GM12878 (cell line): ENCODE results near the gene C1QTNF5. TPM values are rescaled to one million over a fixed set of nuclear protein-coding genes. Genes with fewer than 3 reads are reported as not detected.

Experiments used
- ATF7 ChIP-seq: fragments of 450-650 bp; IDR thresholded peaks from 2 replicates; pipeline ENCODE4 v1.6.1; 2016; ENCODE audit warnings: low read depth, mild to moderate bottlenecking
- GATAD2B ChIP-seq: fragments of 450-650 bp; conservative IDR thresholded peaks from 2 replicates; pipeline ENCODE4 v1.6.1; 2017; ENCODE audit warnings: low read depth, mild to moderate bottlenecking, moderate library complexity
- HDAC6 ChIP-seq: fragments of 200-600 bp; sonication (generic); IDR thresholded peaks from one replicate; pipeline ENCODE4 v1.8.0; 2017; ENCODE audit warnings: antibody characterized with exemption; ENCODE audit not compliant: unreplicated experiment
- NR2C1 ChIP-seq: fragments of 450-650 bp; IDR thresholded peaks from 2 replicates; pipeline ENCODE4 v1.6.1; 2017; ENCODE audit warnings: antibody characterized with exemption, mild to moderate bottlenecking, moderate library complexity
- TARDBP ChIP-seq: IDR thresholded peaks from 2 replicates; pipeline ENCODE4 v1.6.1; 2016; ENCODE audit warnings: borderline replicate concordance
- polyA plus RNA-seq, 11 experiments: library from polyadenylated mRNA; depleted of rRNA in 4 of 11; unstranded in 6 of 11; stranded (reverse) in 5 of 11; fragments of >200 nt; fragmentation: Nextera tagmentation in 4 of 11; fragmentation: Illumina TruSeq in 1 of 11; extraction: Ambion mirVana in 4 of 11; extraction: Trizol in 1 of 11; gene quantifications; 1 replicate in 1 of 11; 2 replicates in 10 of 11; pipeline versions ENCODE4 v1.2.1 to v1.2.3, GENCODE V29; 2011 to 2016; ENCODE audit warnings: inconsistent platforms in 2 of 11, missing spikeins in 2 of 11, low read depth in 1 of 11
- total RNA-seq, 4 experiments: library from RNA; depleted of rRNA in 3 of 4; stranded (reverse); fragments of >200 nt in 3 of 4; fragmentation: Illumina TruSeq in 1 of 4; extraction: Trizol in 1 of 4; gene quantifications; 2 replicates each; pipeline versions ENCODE4 v1.2.1 to v1.2.3, GENCODE V29; 2013 to 2021
- TF ChIP-seq, protein P1 (sequence below): fragments of 150-350 bp; IDR thresholded peaks from 2 replicates; pipeline ENCODE4 v1.6.1; 2014; ENCODE audit warnings: mild to moderate bottlenecking, low read depth, low read length
- TF ChIP-seq, protein P2 (sequence below), 3 experiments: IDR thresholded peaks in 2 of 3; conservative IDR thresholded peaks in 1 of 3; 2 replicates each; pipeline ENCODE4 v1.5.1; 2011; ENCODE audit warnings: low read depth in 3 of 3, low read length in 3 of 3, mild to moderate bottlenecking in 3 of 3, control low read depth in 2 of 3, moderate library complexity in 2 of 3, inconsistent platforms in 1 of 3, mixed read lengths in 1 of 3; ENCODE audit not compliant: control insufficient read depth in 2 of 3, insufficient read depth in 1 of 3; ENCODE audit errors: extremely low read depth in 1 of 3
- TF ChIP-seq, protein P3 (sequence below): IDR thresholded peaks from 2 replicates; pipeline ENCODE4 v1.6.1; 2011; ENCODE audit warnings: borderline replicate concordance, low read depth, mild to moderate bottlenecking, moderate library complexity, low read length; ENCODE audit not compliant: insufficient read depth, poor library complexity, severe bottlenecking
- TF ChIP-seq, protein P4 (sequence below): fragments of 450-650 bp; IDR thresholded peaks from 2 replicates; pipeline ENCODE4 v1.6.1; 2017; ENCODE audit warnings: mild to moderate bottlenecking, moderate library complexity
- TF ChIP-seq, protein P5 (sequence below): fragments of 450-650 bp; IDR thresholded peaks from 2 replicates; pipeline ENCODE4 v1.6.1; 2016; ENCODE audit warnings: mild to moderate bottlenecking, moderate library complexity, borderline replicate concordance

C1QTNF5 gene
- total and polyA plus RNA-seq, 10 of the 15 experiments (the other 5 are each of a cell fraction or from before 2014, with no cell fraction given): not detected

DNA sequence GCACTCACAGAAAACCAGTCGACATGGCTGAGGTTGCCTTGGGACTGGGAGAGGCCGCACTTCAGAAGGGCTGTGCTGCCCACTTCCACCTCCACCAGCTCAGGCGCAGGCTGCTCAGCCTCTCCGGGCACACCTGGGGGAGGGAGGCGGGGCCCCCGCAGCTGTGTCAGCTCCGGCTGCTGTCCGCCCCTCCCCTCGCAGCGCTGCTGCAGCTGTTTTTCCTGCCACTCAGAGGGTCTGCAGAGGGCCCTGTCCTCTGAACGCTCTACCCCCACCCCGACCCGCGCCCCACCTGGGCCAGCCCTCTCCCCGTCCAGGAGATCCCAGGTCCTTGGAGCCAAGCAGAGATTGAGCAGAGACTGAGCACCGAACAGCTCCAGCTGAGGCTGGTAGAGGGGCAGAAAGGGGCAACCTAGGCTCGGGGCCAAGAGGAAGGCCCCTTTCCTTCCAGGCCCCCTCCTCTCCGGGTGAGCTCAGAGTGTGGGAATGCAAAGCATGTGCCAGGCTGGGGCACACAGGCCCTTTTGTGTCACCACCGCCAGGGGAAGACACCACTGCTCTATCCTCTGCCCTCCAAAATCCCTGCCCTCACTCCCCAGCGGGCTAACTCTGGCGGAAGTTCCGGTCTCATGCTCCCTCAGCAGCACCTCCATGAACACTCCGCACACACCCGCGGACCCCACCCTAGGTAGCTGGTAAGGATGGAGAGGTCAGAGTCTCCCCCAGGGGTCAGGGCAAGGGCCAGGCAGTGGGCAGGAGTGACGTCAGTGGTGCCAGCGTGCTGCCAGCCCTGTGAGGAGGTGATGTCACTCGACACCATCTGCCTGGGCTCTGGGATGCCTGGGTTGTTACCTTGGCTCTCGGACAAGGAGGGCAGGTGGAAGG lies 25.3 kb downstream of the C1QTNF5 start (continued):
- TF ChIP-seq, protein P1, sequence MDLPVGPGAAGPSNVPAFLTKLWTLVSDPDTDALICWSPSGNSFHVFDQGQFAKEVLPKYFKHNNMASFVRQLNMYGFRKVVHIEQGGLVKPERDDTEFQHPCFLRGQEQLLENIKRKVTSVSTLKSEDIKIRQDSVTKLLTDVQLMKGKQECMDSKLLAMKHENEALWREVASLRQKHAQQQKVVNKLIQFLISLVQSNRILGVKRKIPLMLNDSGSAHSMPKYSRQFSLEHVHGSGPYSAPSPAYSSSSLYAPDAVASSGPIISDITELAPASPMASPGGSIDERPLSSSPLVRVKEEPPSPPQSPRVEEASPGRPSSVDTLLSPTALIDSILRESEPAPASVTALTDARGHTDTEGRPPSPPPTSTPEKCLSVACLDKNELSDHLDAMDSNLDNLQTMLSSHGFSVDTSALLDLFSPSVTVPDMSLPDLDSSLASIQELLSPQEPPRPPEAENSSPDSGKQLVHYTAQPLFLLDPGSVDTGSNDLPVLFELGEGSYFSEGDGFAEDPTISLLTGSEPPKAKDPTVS: no peak
- TF ChIP-seq TARDBP: no peak
- TF ChIP-seq, protein P2, sequence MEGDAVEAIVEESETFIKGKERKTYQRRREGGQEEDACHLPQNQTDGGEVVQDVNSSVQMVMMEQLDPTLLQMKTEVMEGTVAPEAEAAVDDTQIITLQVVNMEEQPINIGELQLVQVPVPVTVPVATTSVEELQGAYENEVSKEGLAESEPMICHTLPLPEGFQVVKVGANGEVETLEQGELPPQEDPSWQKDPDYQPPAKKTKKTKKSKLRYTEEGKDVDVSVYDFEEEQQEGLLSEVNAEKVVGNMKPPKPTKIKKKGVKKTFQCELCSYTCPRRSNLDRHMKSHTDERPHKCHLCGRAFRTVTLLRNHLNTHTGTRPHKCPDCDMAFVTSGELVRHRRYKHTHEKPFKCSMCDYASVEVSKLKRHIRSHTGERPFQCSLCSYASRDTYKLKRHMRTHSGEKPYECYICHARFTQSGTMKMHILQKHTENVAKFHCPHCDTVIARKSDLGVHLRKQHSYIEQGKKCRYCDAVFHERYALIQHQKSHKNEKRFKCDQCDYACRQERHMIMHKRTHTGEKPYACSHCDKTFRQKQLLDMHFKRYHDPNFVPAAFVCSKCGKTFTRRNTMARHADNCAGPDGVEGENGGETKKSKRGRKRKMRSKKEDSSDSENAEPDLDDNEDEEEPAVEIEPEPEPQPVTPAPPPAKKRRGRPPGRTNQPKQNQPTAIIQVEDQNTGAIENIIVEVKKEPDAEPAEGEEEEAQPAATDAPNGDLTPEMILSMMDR (IDR thresholded peaks at IDR 0.05 in 2 of 3, conservative IDR thresholded peaks at IDR 0.05 in 1 of 3; ENCODE audit: control insufficient read depth in 2 of 3, extremely low read depth in 1 of 3, insufficient read depth in 1 of 3, low read depth in 3 of 3, low read length in 3 of 3): 0 out of 6 replicates have a peak, but pooled peaks of 2 of the 3 experiments have one; percentile 0 to 5
- no peak for TF ChIP-seq HDAC6
- TF ChIP-seq, protein P3, sequence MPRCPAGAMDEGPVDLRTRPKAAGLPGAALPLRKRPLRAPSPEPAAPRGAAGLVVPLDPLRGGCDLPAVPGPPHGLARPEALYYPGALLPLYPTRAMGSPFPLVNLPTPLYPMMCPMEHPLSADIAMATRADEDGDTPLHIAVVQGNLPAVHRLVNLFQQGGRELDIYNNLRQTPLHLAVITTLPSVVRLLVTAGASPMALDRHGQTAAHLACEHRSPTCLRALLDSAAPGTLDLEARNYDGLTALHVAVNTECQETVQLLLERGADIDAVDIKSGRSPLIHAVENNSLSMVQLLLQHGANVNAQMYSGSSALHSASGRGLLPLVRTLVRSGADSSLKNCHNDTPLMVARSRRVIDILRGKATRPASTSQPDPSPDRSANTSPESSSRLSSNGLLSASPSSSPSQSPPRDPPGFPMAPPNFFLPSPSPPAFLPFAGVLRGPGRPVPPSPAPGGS: no peak
- TF ChIP-seq, protein P4, sequence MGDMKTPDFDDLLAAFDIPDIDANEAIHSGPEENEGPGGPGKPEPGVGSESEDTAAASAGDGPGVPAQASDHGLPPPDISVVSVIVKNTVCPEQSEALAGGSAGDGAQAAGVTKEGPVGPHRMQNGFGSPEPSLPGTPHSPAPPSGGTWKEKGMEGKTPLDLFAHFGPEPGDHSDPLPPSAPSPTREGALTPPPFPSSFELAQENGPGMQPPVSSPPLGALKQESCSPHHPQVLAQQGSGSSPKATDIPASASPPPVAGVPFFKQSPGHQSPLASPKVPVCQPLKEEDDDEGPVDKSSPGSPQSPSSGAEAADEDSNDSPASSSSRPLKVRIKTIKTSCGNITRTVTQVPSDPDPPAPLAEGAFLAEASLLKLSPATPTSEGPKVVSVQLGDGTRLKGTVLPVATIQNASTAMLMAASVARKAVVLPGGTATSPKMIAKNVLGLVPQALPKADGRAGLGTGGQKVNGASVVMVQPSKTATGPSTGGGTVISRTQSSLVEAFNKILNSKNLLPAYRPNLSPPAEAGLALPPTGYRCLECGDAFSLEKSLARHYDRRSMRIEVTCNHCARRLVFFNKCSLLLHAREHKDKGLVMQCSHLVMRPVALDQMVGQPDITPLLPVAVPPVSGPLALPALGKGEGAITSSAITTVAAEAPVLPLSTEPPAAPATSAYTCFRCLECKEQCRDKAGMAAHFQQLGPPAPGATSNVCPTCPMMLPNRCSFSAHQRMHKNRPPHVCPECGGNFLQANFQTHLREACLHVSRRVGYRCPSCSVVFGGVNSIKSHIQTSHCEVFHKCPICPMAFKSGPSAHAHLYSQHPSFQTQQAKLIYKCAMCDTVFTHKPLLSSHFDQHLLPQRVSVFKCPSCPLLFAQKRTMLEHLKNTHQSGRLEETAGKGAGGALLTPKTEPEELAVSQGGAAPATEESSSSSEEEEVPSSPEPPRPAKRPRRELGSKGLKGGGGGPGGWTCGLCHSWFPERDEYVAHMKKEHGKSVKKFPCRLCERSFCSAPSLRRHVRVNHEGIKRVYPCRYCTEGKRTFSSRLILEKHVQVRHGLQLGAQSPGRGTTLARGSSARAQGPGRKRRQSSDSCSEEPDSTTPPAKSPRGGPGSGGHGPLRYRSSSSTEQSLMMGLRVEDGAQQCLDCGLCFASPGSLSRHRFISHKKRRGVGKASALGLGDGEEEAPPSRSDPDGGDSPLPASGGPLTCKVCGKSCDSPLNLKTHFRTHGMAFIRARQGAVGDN: peak; percentile 83
- TF ChIP-seq GATAD2B: no peak
- no peak for TF ChIP-seq NR2C1
- TF ChIP-seq, protein P5, sequence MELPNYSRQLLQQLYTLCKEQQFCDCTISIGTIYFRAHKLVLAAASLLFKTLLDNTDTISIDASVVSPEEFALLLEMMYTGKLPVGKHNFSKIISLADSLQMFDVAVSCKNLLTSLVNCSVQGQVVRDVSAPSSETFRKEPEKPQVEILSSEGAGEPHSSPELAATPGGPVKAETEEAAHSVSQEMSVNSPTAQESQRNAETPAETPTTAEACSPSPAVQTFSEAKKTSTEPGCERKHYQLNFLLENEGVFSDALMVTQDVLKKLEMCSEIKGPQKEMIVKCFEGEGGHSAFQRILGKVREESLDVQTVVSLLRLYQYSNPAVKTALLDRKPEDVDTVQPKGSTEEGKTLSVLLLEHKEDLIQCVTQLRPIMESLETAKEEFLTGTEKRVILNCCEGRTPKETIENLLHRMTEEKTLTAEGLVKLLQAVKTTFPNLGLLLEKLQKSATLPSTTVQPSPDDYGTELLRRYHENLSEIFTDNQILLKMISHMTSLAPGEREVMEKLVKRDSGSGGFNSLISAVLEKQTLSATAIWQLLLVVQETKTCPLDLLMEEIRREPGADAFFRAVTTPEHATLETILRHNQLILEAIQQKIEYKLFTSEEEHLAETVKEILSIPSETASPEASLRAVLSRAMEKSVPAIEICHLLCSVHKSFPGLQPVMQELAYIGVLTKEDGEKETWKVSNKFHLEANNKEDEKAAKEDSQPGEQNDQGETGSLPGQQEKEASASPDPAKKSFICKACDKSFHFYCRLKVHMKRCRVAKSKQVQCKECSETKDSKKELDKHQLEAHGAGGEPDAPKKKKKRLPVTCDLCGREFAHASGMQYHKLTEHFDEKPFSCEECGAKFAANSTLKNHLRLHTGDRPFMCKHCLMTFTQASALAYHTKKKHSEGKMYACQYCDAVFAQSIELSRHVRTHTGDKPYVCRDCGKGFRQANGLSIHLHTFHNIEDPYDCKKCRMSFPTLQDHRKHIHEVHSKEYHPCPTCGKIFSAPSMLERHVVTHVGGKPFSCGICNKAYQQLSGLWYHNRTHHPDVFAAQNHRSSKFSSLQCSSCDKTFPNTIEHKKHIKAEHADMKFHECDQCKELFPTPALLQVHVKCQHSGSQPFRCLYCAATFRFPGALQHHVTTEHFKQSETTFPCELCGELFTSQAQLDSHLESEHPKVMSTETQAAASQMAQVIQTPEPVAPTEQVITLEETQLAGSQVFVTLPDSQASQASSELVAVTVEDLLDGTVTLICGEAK: peak; percentile 46; the same call in 1 of the 2 replicates
- peak; percentile 65 for TF ChIP-seq ATF7
